ENCODE data around the gene KCNQ1. TPM values are rescaled to one million over a fixed set of nuclear protein-coding genes. Genes with fewer than 3 reads are reported as not detected.

Gene KCNQ1
- total and polyA plus RNA-seq, 2 experiments from 2014 or later = 0.45 to 0.87 TPM

DNA sequence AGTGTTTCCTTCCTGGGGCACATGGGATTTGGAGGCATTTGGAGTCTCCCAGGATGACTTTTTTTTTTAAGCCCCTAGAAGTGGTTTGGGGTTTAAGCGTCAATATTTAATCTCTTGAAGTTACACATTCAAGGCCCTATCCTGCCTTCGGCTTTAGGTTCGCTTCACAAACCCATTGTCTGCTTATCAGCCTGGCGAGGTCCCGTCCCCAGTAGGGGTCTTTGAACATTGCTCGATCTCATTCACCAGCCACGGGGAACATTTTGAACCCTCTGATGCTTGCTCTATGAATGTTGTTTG lies 75.9 kb downstream of the KCNQ1 start:
- peaks cover 31% of the 10 kb centered on the region for H3K27me3 Mint-ChIP-seq (ENCODE audit: insufficient read depth, low read depth, poor library complexity)
- H2AFZ ChIP-seq = no peak overlapping the region
- DNase-seq (ENCODE audit: low spot score) (no peak), ATAC-seq (no peak)
- TF ChIP-seq POLR2AphosphoS5 (IDR thresholded peaks at IDR 0.05; ENCODE audit: low read depth) (no peak), STAT1 (IDR thresholded peaks at IDR 0.05; ENCODE audit: unreplicated experiment) (no peak), NANOG (IDR thresholded peaks at IDR 0.05; ENCODE audit: borderline replicate concordance) (no peak), JUNB (IDR thresholded peaks at IDR 0.05; ENCODE audit: unreplicated experiment) (no peak), CREB1 (CRISPR knock-in tag; IDR thresholded peaks at IDR 0.05; ENCODE audit: low read depth) (no peak), EZH2phosphoT487 (IDR thresholded peaks at IDR 0.05; ENCODE audit: unreplicated experiment) (no peak), ZNF331 (CRISPR knock-in tag; IDR thresholded peaks at IDR 0.05; ENCODE audit: low read depth) (no peak), EZH2 (IDR thresholded peaks at IDR 0.05; ENCODE audit: low read depth, unreplicated experiment) (no peak), ZNF114 (CRISPR knock-in tag; IDR thresholded peaks at IDR 0.05) (no peak)
- TF ChIP-seq, protein P1, sequence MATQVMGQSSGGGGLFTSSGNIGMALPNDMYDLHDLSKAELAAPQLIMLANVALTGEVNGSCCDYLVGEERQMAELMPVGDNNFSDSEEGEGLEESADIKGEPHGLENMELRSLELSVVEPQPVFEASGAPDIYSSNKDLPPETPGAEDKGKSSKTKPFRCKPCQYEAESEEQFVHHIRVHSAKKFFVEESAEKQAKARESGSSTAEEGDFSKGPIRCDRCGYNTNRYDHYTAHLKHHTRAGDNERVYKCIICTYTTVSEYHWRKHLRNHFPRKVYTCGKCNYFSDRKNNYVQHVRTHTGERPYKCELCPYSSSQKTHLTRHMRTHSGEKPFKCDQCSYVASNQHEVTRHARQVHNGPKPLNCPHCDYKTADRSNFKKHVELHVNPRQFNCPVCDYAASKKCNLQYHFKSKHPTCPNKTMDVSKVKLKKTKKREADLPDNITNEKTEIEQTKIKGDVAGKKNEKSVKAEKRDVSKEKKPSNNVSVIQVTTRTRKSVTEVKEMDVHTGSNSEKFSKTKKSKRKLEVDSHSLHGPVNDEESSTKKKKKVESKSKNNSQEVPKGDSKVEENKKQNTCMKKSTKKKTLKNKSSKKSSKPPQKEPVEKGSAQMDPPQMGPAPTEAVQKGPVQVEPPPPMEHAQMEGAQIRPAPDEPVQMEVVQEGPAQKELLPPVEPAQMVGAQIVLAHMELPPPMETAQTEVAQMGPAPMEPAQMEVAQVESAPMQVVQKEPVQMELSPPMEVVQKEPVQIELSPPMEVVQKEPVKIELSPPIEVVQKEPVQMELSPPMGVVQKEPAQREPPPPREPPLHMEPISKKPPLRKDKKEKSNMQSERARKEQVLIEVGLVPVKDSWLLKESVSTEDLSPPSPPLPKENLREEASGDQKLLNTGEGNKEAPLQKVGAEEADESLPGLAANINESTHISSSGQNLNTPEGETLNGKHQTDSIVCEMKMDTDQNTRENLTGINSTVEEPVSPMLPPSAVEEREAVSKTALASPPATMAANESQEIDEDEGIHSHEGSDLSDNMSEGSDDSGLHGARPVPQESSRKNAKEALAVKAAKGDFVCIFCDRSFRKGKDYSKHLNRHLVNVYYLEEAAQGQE (IDR thresholded peaks at IDR 0.05; ENCODE audit: unreplicated experiment) = no peak
- TF ChIP-seq, protein P2, sequence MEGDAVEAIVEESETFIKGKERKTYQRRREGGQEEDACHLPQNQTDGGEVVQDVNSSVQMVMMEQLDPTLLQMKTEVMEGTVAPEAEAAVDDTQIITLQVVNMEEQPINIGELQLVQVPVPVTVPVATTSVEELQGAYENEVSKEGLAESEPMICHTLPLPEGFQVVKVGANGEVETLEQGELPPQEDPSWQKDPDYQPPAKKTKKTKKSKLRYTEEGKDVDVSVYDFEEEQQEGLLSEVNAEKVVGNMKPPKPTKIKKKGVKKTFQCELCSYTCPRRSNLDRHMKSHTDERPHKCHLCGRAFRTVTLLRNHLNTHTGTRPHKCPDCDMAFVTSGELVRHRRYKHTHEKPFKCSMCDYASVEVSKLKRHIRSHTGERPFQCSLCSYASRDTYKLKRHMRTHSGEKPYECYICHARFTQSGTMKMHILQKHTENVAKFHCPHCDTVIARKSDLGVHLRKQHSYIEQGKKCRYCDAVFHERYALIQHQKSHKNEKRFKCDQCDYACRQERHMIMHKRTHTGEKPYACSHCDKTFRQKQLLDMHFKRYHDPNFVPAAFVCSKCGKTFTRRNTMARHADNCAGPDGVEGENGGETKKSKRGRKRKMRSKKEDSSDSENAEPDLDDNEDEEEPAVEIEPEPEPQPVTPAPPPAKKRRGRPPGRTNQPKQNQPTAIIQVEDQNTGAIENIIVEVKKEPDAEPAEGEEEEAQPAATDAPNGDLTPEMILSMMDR (conservative IDR thresholded peaks at IDR 0.05; ENCODE audit: low read depth in 2 of 2) = no peak
- TF ChIP-seq, protein P3, sequence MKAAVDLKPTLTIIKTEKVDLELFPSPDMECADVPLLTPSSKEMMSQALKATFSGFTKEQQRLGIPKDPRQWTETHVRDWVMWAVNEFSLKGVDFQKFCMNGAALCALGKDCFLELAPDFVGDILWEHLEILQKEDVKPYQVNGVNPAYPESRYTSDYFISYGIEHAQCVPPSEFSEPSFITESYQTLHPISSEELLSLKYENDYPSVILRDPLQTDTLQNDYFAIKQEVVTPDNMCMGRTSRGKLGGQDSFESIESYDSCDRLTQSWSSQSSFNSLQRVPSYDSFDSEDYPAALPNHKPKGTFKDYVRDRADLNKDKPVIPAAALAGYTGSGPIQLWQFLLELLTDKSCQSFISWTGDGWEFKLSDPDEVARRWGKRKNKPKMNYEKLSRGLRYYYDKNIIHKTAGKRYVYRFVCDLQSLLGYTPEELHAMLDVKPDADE (IDR thresholded peaks at IDR 0.05) = no peak
- TF ChIP-seq, protein P4, sequence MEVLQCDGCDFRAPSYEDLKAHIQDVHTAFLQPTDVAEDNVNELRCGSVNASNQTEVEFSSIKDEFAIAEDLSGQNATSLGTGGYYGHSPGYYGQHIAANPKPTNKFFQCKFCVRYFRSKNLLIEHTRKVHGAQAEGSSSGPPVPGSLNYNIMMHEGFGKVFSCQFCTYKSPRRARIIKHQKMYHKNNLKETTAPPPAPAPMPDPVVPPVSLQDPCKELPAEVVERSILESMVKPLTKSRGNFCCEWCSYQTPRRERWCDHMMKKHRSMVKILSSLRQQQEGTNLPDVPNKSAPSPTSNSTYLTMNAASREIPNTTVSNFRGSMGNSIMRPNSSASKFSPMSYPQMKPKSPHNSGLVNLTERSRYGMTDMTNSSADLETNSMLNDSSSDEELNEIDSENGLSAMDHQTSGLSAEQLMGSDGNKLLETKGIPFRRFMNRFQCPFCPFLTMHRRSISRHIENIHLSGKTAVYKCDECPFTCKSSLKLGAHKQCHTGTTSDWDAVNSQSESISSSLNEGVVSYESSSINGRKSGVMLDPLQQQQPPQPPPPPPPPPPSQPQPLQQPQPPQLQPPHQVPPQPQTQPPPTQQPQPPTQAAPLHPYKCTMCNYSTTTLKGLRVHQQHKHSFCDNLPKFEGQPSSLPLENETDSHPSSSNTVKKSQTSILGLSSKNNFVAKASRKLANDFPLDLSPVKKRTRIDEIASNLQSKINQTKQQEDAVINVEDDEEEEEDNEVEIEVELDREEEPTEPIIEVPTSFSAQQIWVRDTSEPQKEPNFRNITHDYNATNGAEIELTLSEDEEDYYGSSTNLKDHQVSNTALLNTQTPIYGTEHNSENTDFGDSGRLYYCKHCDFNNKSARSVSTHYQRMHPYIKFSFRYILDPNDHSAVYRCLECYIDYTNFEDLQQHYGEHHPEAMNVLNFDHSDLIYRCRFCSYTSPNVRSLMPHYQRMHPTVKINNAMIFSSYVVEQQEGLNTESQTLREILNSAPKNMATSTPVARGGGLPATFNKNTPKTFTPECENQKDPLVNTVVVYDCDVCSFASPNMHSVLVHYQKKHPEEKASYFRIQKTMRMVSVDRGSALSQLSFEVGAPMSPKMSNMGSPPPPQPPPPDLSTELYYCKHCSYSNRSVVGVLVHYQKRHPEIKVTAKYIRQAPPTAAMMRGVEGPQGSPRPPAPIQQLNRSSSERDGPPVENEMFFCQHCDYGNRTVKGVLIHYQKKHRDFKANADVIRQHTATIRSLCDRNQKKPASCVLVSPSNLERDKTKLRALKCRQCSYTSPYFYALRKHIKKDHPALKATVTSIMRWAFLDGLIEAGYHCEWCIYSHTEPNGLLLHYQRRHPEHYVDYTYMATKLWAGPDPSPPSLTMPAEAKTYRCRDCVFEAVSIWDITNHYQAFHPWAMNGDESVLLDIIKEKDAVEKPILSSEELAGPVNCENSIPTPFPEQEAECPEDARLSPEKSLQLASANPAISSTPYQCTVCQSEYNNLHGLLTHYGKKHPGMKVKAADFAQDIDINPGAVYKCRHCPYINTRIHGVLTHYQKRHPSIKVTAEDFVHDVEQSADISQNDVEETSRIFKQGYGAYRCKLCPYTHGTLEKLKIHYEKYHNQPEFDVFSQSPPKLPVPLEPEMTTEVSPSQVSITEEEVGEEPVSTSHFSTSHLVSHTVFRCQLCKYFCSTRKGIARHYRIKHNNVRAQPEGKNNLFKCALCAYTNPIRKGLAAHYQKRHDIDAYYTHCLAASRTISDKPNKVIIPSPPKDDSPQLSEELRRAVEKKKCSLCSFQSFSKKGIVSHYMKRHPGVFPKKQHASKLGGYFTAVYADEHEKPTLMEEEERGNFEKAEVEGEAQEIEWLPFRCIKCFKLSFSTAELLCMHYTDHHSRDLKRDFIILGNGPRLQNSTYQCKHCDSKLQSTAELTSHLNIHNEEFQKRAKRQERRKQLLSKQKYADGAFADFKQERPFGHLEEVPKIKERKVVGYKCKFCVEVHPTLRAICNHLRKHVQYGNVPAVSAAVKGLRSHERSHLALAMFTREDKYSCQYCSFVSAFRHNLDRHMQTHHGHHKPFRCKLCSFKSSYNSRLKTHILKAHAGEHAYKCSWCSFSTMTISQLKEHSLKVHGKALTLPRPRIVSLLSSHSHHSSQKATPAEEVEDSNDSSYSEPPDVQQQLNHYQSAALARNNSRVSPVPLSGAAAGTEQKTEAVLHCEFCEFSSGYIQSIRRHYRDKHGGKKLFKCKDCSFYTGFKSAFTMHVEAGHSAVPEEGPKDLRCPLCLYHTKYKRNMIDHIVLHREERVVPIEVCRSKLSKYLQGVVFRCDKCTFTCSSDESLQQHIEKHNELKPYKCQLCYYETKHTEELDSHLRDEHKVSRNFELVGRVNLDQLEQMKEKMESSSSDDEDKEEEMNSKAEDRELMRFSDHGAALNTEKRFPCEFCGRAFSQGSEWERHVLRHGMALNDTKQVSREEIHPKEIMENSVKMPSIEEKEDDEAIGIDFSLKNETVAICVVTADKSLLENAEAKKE (CRISPR knock-in tag; IDR thresholded peaks at IDR 0.05) = no peak
- no peaks in the 10 kb centered on the region for H3K9me3 Mint-ChIP-seq
- no peaks in the 10 kb centered on the region for H3K4me1 Mint-ChIP-seq
- H3K9me2 ChIP-seq (ENCODE audit: insufficient read depth) = no peaks in the 10 kb centered on the region
- no peaks in the 10 kb centered on the region for H3K27me3 ChIP-seq (ENCODE audit: insufficient read depth)
- no peaks in the 10 kb centered on the region for H3K36me3 Mint-ChIP-seq (ENCODE audit: low read depth)
- H3K4me1 ChIP-seq (ENCODE audit: insufficient read depth) = no peaks in the 10 kb centered on the region
- no peak overlapping the region for H3K27ac Mint-ChIP-seq
- no peaks in the 10 kb centered on the region for H3K36me3 ChIP-seq (ENCODE audit: insufficient read depth)
- no peak overlapping the region for H3K27ac ChIP-seq (ENCODE audit: low read depth)
- no peak overlapping the region for H3K4me3 ChIP-seq
- H3K79me2 ChIP-seq (replicated peaks; ENCODE audit: insufficient read depth) = no peaks in the 10 kb centered on the region
- no peaks in the 10 kb centered on the region for H4K20me1 ChIP-seq (replicated peaks; ENCODE audit: insufficient read depth)
- H3K4me3 Mint-ChIP-seq = no peak overlapping the region
- H3F3A ChIP-seq (replicated peaks; ENCODE audit: low read depth) = no peaks in the 10 kb centered on the region
- no peak overlapping the region for H3K4me2 ChIP-seq

Measured in GM23338 (cell line).